Central memory CD4-positive, alpha-beta T cell (primary cell): ENCODE measurements around the gene PREP.

Experiments used
- DNase-seq: peaks from one replicate; pipeline ENCODE4 v3.0.0; 2022

Gene PREP

GRCh38 chr6:105304825-105305224 lies 98.1 kb downstream of the PREP start:
- no peak for DNase-seq

- DNase-seq: no peak
Measured at GRCh38 chr6:105304366-105304765, 98.5 kb downstream of the PREP start.

- DNase-seq: no peak
Measured at GRCh38 chr6:105302617-105303128, 100.2 kb downstream of the PREP start.

- no peak for DNase-seq
Measured at GRCh38 chr6:105301756-105302616, 100.9 kb downstream of the PREP start.

GRCh38 chr6:105301072-105301503 lies 101.8 kb downstream of the PREP start:
- no peak for DNase-seq

- no peak for DNase-seq
Measured at GRCh38 chr6:105300090-105300489, 102.8 kb downstream of the PREP start.

GRCh38 chr6:105294129-105294528 lies 108.8 kb downstream of the PREP start:
- DNase-seq: no peak

- DNase-seq: no peak
Measured at GRCh38 chr6:105292689-105293339, 110.1 kb downstream of the PREP start.

GRCh38 chr6:105291525-105291924 lies 111.4 kb downstream of the PREP start:
- DNase-seq: no peak

GRCh38 chr6:105282631-105283585 lies 120.0 kb downstream of the PREP start:
- DNase-seq: no peak

GRCh38 chr6:105280033-105280432 lies 122.8 kb downstream of the PREP start:
- DNase-seq: no peak

GRCh38 chr6:105279463-105279862 lies 123.4 kb downstream of the PREP start:
- DNase-seq: no peak

GRCh38 chr6:105278813-105279212 lies 124.1 kb downstream of the PREP start:
- no peak for DNase-seq

GRCh38 chr6:105278035-105278434 lies 124.8 kb downstream of the PREP start:
- DNase-seq: no peak

- no peak for DNase-seq
Measured at GRCh38 chr6:105276374-105276773, 126.5 kb downstream of the PREP start.

- no peak for DNase-seq
Measured at GRCh38 chr6:105275542-105275941, 127.3 kb downstream of the PREP start.

- no peak for DNase-seq
Measured at GRCh38 chr6:105274678-105275077, 128.2 kb downstream of the PREP start.

- no peak for DNase-seq
Measured at GRCh38 chr6:105273589-105273988, 129.3 kb downstream of the PREP start.

GRCh38 chr6:105272786-105273185 lies 130.1 kb downstream of the PREP start:
- no peak for DNase-seq

GRCh38 chr6:105270511-105270910 lies 132.4 kb downstream of the PREP start:
- DNase-seq: no peak

- DNase-seq: no peak
Measured at GRCh38 chr6:105269390-105269789, 133.5 kb downstream of the PREP start.

- DNase-seq: no peak
Measured at GRCh38 chr6:105263685-105264610, 138.9 kb downstream of the PREP start.
